ENCODE results near the gene ARHGEF6.

Gene ARHGEF6

GRCh38 chrX:136754651-136755050 is 26.1 kb downstream of the ARHGEF6 start:
- H3K9me2 ChIP-seq (replicated peaks; ENCODE audit: low read depth, low read length): no peaks in the 10 kb centered on the region
- H3K79me2 ChIP-seq (ENCODE audit: insufficient read depth, low read length): peaks cover 77% of the 10 kb centered on the region
- no peaks in the 10 kb centered on the region; the same call in 1 of the 2 replicates for H3F3A ChIP-seq (ENCODE audit: low read depth)
- no peak overlapping the region for H3K9ac ChIP-seq (ENCODE audit: low read depth, low read length, poor library complexity, severe bottlenecking)
- peaks cover 17% of the 10 kb centered on the region for H3K4me1 ChIP-seq (ENCODE audit: insufficient read depth, low read length, poor library complexity, severe bottlenecking)
- TF ChIP-seq CTCF (conservative IDR thresholded peaks at IDR 0.05; ENCODE audit: low read length) (no peak), EZH2phosphoT487 (IDR thresholded peaks at IDR 0.05; ENCODE audit: borderline replicate concordance) (no peak)
- H3K36me3 ChIP-seq (ENCODE audit: insufficient read depth, low read length): no peaks in the 10 kb centered on the region
- no peak overlapping the region for H3K4me3 ChIP-seq (ENCODE audit: low read length, poor library complexity, severe bottlenecking)
- no peaks in the 10 kb centered on the region for H3K27me3 ChIP-seq (ENCODE audit: insufficient read depth, low read length, poor library complexity, severe bottlenecking)
- H4K20me1 ChIP-seq (ENCODE audit: insufficient read depth, low read length, poor library complexity, severe bottlenecking): peaks cover 12% of the 10 kb centered on the region
- H2AFZ ChIP-seq (ENCODE audit: low read length): no peak overlapping the region
- peak overlapping the region; percentile 46 for H3K4me2 ChIP-seq (ENCODE audit: low read depth, low read length, poor library complexity, severe bottlenecking)
- H3K9me3 ChIP-seq (ENCODE audit: insufficient read depth, low read depth, low read length): no peaks in the 10 kb centered on the region

- H3K4me3 ChIP-seq (ENCODE audit: low read length, poor library complexity, severe bottlenecking): no peak overlapping the region
- no peaks in the 10 kb centered on the region for H3K27me3 ChIP-seq (ENCODE audit: insufficient read depth, low read length, poor library complexity, severe bottlenecking)
- no peaks in the 10 kb centered on the region; the same call in 1 of the 2 replicates for H3F3A ChIP-seq (ENCODE audit: low read depth)
- peaks cover 8% of the 10 kb centered on the region for H4K20me1 ChIP-seq (ENCODE audit: insufficient read depth, low read length, poor library complexity, severe bottlenecking)
- no peak overlapping the region for H3K4me2 ChIP-seq (ENCODE audit: low read depth, low read length, poor library complexity, severe bottlenecking)
- H3K9me3 ChIP-seq (ENCODE audit: insufficient read depth, low read depth, low read length): no peaks in the 10 kb centered on the region
- H3K36me3 ChIP-seq (ENCODE audit: insufficient read depth, low read length): no peaks in the 10 kb centered on the region
- H2AFZ ChIP-seq (ENCODE audit: low read length): no peak overlapping the region
- no peaks in the 10 kb centered on the region for H3K9me2 ChIP-seq (replicated peaks; ENCODE audit: low read depth, low read length)
- H3K79me2 ChIP-seq (ENCODE audit: insufficient read depth, low read length): peaks cover 81% of the 10 kb centered on the region
- H3K4me1 ChIP-seq (ENCODE audit: insufficient read depth, low read length, poor library complexity, severe bottlenecking): peaks cover 23% of the 10 kb centered on the region
- H3K9ac ChIP-seq (ENCODE audit: low read depth, low read length, poor library complexity, severe bottlenecking): no peak overlapping the region
- TF ChIP-seq CTCF (conservative IDR thresholded peaks at IDR 0.05; ENCODE audit: low read length): no peak
- no peak for TF ChIP-seq EZH2phosphoT487 (IDR thresholded peaks at IDR 0.05; ENCODE audit: borderline replicate concordance)
Observed at GRCh38 chrX:136752796-136753195, 27.9 kb downstream of the ARHGEF6 start.

- H3K9me3 ChIP-seq (ENCODE audit: insufficient read depth, low read depth, low read length): no peaks in the 10 kb centered on the region
- H3F3A ChIP-seq (ENCODE audit: low read depth): no peaks in the 10 kb centered on the region; the same call in 1 of the 2 replicates
- no peak overlapping the region for H3K4me2 ChIP-seq (ENCODE audit: low read depth, low read length, poor library complexity, severe bottlenecking)
- H3K79me2 ChIP-seq (ENCODE audit: insufficient read depth, low read length): peaks cover 82% of the 10 kb centered on the region
- H2AFZ ChIP-seq (ENCODE audit: low read length): no peak overlapping the region
- H3K9me2 ChIP-seq (replicated peaks; ENCODE audit: low read depth, low read length): no peaks in the 10 kb centered on the region
- TF ChIP-seq CTCF (conservative IDR thresholded peaks at IDR 0.05; ENCODE audit: low read length) (no peak), EZH2phosphoT487 (IDR thresholded peaks at IDR 0.05; ENCODE audit: borderline replicate concordance) (no peak)
- peaks cover 24% of the 10 kb centered on the region for H3K4me1 ChIP-seq (ENCODE audit: insufficient read depth, low read length, poor library complexity, severe bottlenecking)
- H3K4me3 ChIP-seq (ENCODE audit: low read length, poor library complexity, severe bottlenecking): no peak overlapping the region
- no peak overlapping the region for H3K9ac ChIP-seq (ENCODE audit: low read depth, low read length, poor library complexity, severe bottlenecking)
- H4K20me1 ChIP-seq (ENCODE audit: insufficient read depth, low read length, poor library complexity, severe bottlenecking): peaks cover 8% of the 10 kb centered on the region
- H3K27me3 ChIP-seq (ENCODE audit: insufficient read depth, low read length, poor library complexity, severe bottlenecking): no peaks in the 10 kb centered on the region
- H3K36me3 ChIP-seq (ENCODE audit: insufficient read depth, low read length): no peaks in the 10 kb centered on the region
Observed at GRCh38 chrX:136752346-136752745, 28.4 kb downstream of the ARHGEF6 start.

All from Loucy (cell line).